Activated naive CD4-positive, alpha-beta T cell treated with Interleukin-2 at 50 U/mL for 16 hours (primary cell): ENCODE results near the gene OR13J1.

Experiments
- DNase-seq: peaks from one replicate; pipeline ENCODE4 v3.0.0-alpha.2; 2020

OR13J1 gene

GRCh38 chr9:35829764-35830096, 40.5 kb downstream of the OR13J1 start:
- no peak for DNase-seq

GRCh38 chr9:35829084-35829763, 41.0 kb downstream of the OR13J1 start, which contains the start of gene TMEM8B:
TSS of gene TMEM8B (plus strand) at chr9:35829228. CDS start at chr9:35829448, 220 bp downstream.
- DNase-seq = peak; percentile 95

- DNase-seq = peak; percentile 35
These were observed 41.5 kb downstream of the OR13J1 start, which contains the start of gene FAM221B for GRCh38 chr9:35828716-35829083. TSS of gene FAM221B (minus strand) at chr9:35828732. CDS start at chr9:35826161, 2,571 bp downstream.

GRCh38 chr9:35827486-35827885, 42.7 kb downstream of the OR13J1 start:
- no peak for DNase-seq

- DNase-seq = peak; percentile 26
These were observed 44.0 kb downstream of the OR13J1 start for GRCh38 chr9:35826071-35826701.

GRCh38 chr9:35822926-35823325, 47.3 kb downstream of the OR13J1 start:
- DNase-seq = no peak

GRCh38 chr9:35820076-35820475, 50.1 kb downstream of the OR13J1 start:
- no peak for DNase-seq
